ENCODE measurements around the gene ARHGAP23.
"Not testable (repeated sequence)": the region's sequence is repeated elsewhere in the genome, so short reads cannot be mapped to it uniquely, and the experiment has no call there.

The ARHGAP23 gene

DNA sequence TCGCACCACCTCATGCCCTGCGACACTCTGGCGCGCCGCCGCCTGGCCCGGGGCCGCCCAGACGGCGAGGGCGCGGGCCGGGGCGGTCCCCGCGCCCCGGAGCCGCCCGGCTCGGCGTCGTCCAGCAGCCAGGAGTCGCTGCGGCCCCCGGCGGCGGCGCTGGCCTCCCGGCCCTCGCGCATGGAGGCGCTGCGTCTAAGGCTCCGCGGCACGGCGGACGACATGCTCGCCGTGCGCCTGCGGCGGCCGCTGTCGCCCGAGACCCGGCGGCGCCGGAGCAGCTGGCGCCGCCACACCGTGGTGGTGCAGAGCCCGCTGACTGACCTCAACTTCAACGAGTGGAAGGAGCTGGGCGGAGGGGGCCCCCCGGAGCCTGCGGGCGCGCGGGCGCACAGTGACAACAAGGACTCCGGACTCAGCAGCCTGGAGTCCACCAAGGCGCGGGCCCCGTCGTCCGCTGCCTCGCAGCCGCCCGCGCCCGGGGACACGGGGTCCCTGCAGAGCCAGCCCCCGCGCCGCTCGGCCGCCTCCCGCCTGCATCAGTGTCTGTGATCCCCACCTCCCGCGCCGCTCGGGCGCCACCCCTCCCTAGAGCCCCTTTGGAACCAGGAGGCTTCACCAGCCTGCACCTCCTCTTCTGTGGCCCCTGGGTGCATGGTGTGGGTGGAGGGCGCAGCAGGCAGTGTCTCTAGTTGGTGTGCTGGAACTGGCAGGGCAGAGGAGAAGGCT is 82.3 kb downstream of the ARHGAP23 start:
- no peak overlapping the region for H3K27ac ChIP-seq
- peaks cover 22% of the 10 kb centered on the region for H3K36me3 ChIP-seq (replicated peaks)
- in situ Hi-C loops (cut with HindIII; ENCODE audit: low pct_ligation_motif_present, low sequenced_read_pairs), result no loop called here
- TF ChIP-seq, protein P1, sequence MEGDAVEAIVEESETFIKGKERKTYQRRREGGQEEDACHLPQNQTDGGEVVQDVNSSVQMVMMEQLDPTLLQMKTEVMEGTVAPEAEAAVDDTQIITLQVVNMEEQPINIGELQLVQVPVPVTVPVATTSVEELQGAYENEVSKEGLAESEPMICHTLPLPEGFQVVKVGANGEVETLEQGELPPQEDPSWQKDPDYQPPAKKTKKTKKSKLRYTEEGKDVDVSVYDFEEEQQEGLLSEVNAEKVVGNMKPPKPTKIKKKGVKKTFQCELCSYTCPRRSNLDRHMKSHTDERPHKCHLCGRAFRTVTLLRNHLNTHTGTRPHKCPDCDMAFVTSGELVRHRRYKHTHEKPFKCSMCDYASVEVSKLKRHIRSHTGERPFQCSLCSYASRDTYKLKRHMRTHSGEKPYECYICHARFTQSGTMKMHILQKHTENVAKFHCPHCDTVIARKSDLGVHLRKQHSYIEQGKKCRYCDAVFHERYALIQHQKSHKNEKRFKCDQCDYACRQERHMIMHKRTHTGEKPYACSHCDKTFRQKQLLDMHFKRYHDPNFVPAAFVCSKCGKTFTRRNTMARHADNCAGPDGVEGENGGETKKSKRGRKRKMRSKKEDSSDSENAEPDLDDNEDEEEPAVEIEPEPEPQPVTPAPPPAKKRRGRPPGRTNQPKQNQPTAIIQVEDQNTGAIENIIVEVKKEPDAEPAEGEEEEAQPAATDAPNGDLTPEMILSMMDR (IDR thresholded peaks at IDR 0.05; ENCODE audit: low read depth, low read length, missing control alignments), result no peak
- H3K4me3 ChIP-seq (ENCODE audit: low read depth, low read length), result no peak overlapping the region
- H3K27me3 ChIP-seq (replicated peaks), result no peaks in the 10 kb centered on the region
- no peak for DNase-seq

DNA sequence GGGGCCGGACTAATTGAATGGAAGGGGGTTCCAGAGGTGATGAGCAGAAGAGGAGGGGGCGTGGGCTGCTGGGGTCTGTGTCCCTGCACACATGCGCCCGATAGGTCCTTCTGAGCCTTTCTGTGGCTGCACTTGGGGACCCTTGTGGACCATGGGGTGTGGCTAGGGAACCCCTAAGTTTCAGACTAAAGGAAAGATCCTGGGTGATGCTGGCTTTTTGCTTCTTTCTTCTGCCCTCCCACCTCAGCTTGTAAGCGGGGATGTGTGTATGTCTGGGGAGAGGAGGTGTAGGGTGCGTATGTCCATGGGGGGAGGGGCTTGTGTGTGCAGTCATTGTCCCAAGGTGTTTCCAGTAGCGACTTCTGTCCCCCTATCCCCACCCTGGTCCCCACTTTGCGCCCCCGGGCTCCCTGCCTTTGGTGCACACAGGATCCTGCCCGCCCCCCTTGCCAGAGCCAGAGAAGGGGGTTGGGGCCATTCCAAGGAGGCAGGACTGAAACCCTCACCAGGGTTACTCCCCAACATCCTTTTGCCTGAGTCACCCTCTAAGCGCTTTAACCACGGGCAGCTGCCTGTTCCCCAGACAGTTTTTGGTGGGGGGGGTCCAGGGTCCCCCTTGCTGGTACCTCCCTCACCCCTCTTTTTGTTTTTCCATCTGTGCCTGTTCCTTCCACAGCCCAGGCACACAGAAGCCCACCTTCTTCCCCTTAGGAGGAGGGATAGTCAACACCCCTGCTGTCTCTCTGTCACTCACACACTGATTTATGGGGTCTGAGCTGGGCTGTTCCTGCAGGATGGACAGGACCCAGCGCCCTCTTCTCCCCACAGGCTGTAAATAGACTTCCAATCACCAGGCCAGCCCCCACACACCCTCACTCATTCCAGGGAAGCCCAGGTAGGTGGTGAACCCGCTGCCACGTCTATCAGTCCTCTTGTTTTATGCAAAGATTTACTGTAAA is 83.2 kb downstream of the ARHGAP23 start:
- Histone ChIP-seq H3K4me3 (ENCODE audit: low read depth, low read length) (no peak overlapping the region), H3K27me3 (replicated peaks) (no peaks in the 10 kb centered on the region), H3K36me3 (replicated peaks) (peaks cover 13% of the 10 kb centered on the region), H3K27ac (no peak overlapping the region)
- TF ChIP-seq, protein P1 (IDR thresholded peaks at IDR 0.05; ENCODE audit: low read depth, low read length, missing control alignments), result no peak
- in situ Hi-C loops (cut with HindIII; ENCODE audit: low pct_ligation_motif_present, low sequenced_read_pairs), result no loop called here
- no peak for DNase-seq

DNA sequence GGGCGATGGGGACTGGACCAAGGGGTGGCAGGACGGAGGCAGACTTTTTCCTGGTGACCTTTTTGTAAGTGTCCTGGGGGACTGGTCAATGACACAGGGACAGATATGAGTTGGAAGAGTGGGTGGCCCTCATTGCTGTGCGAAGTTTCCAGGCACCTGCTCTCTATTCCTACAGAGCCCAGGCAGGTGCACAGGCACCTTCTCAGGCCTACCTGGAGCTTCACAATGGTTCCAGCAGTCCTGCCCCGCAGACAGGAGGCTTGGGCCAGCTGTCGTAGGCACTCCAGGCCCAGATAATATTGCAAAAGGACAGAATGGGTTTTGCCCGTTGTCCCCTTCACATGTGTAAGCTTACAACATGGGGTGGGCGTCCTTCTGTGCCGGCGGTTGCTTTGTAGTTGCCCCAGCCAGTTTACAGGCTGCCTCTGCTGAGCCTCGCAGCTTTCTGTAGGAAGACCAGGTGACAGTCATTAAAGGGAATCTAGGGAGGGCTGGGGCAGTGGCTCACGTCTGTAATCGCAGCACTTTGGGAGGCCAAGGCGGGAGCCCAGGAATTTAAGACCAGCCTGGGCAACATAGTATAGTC is 84.3 kb downstream of the ARHGAP23 start:
- TF ChIP-seq, protein P1 (IDR thresholded peaks at IDR 0.05; ENCODE audit: low read depth, low read length, missing control alignments), result no peak
- H3K27me3 ChIP-seq (replicated peaks), result no peaks in the 10 kb centered on the region
- no peak overlapping the region for H3K27ac ChIP-seq
- DNase-seq, result no peak
- H3K36me3 ChIP-seq (replicated peaks), result peaks cover 4% of the 10 kb centered on the region
- in situ Hi-C loops (cut with HindIII; ENCODE audit: low pct_ligation_motif_present, low sequenced_read_pairs), result no loop called here
- H3K4me3 ChIP-seq (ENCODE audit: low read depth, low read length), result no peak overlapping the region

DNA sequence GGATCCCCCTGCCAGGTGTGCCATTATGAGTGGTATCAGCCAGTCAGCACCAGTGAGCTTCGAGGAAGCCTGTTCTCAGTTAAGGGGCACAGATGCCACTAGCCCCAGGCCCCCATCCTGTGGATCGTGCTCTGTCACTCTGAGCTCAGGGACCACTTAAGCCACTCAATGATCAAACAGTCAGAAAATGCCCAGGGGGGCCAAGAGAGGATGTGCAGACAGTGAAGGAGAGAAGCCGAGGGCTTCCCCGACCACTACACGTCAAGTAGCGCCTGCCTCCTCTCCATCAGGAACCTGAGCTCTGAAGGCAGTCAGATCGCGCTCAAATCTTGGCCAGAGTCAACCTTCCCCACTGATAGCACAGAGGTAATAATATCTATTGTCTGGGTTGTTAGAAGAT is 98.3 kb downstream of the ARHGAP23 start:
- H3K27me3 ChIP-seq (replicated peaks); DNase-seq; in situ Hi-C loops (cut with HindIII; ENCODE audit: low pct_ligation_motif_present, low sequenced_read_pairs); H3K4me3 ChIP-seq (ENCODE audit: low read depth, low read length); H3K36me3 ChIP-seq (replicated peaks); H3K27ac ChIP-seq: not testable (repeated sequence)

DNA sequence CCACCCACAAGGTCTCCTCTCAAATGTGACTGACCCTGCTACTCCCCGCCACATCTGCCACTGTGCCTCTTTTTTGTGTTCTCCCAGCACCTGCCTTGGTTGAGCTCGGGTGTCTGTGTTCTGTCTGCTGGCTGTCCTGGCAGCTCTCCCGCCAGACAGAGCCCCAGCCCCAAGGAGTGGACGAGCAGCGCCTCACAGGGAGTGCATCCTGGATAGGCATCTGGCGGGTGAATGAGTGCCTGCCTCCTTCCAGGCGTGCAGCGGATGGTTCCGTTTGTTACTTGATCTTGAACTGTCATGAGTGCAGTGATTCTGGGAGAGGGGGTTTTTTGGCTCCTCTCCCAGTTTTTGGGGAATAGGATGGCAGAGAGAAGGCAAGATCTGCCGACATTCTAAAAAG is 99.9 kb downstream of the ARHGAP23 start:
- H3K36me3 ChIP-seq (replicated peaks); DNase-seq; H3K27me3 ChIP-seq (replicated peaks); in situ Hi-C loops (cut with HindIII; ENCODE audit: low pct_ligation_motif_present, low sequenced_read_pairs); H3K4me3 ChIP-seq (ENCODE audit: low read depth, low read length); H3K27ac ChIP-seq: not testable (repeated sequence)

DNA sequence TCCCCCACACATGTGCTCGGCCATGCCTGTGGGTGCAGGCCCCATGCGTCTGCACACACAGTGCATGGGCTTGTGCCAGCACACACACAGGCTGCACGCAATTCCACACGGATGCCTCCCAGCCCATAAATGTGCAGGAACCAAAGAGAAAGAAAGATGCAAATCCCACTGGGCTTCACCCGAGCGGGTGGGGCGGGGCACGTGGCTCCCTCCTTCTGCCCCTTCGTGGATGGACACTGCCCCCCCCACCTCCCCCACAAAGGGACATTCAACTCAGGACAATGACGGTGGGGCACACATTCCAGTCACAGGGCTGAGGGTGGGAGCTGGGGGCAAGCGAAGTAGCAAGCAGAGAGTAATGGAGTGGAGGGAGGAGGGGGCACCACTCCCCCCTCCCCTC is 102.6 kb downstream of the ARHGAP23 start:
- in situ Hi-C loops (cut with HindIII; ENCODE audit: low pct_ligation_motif_present, low sequenced_read_pairs); H3K27ac ChIP-seq; H3K36me3 ChIP-seq (replicated peaks); DNase-seq; H3K4me3 ChIP-seq (ENCODE audit: low read depth, low read length); H3K27me3 ChIP-seq (replicated peaks): not testable (repeated sequence)

DNA sequence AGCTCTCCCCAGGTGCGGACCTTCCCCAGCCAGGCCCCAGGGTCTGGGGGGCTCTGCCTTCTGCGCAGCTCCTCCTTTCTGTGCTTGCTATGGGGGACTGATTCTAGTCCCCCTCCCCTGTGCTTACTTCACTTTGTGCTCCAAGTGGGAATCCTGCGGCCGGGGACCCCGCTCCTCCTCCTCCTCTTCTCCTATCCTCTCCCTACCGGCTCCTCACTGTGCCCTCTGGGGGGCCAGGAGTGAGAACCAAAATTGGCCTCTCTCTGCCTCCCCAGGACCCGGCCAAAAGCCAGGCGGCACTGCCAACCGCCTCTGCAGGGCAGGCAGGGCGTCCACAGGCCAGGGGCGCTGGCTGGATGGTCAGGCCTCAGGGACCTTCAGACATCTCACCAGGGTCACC is 103.5 kb downstream of the ARHGAP23 start:
- DNase-seq; H3K4me3 ChIP-seq (ENCODE audit: low read depth, low read length); H3K27me3 ChIP-seq (replicated peaks); H3K27ac ChIP-seq; H3K36me3 ChIP-seq (replicated peaks); in situ Hi-C loops (cut with HindIII; ENCODE audit: low pct_ligation_motif_present, low sequenced_read_pairs): not testable (repeated sequence)
